GM12892 (cell line): ENCODE results near the gene C19orf53.

Source experiments
- POLR2A ChIP-seq: IDR thresholded peaks from 2 replicates; pipeline ENCODE4 v1.6.1; 2011; ENCODE audit warnings: low read depth, low read length, control low read depth
- POLR2AphosphoS5 ChIP-seq: IDR thresholded peaks from 2 replicates; pipeline ENCODE4 v1.6.1; 2011; ENCODE audit warnings: low read depth, low read length, control low read depth
- TAF1 ChIP-seq: IDR thresholded peaks from 2 replicates; pipeline ENCODE4 v1.6.1; 2011; ENCODE audit warnings: low read depth, mild to moderate bottlenecking, control low read depth, low read length, borderline replicate concordance

- no peak for TF ChIP-seq TAF1
- TF ChIP-seq POLR2AphosphoS5: no peak
- no peak for TF ChIP-seq POLR2A
These were observed 32.5 kb downstream of the C19orf53 start for GRCh38 chr19:13806728-13807127.
